SK-N-SH treated with all-trans-retinoic acid at 6 μM for 48 hours (cell line): ENCODE results near the gene IFNL3.

Source experiments
- ATAC-seq: fragments of 200-7000 bp; cut with Tn5 transposase; 3 replicates; pipeline ENCODE4 v1.9.1; 2020; ENCODE audit warnings: mild to moderate bottlenecking, moderate library complexity
- BACH2 ChIP-seq: fragments of 250-450 bp; sonication (Bioruptor Pico); IDR thresholded peaks from 2 replicates; pipeline ENCODE4 v1.9.0; 2021; ENCODE audit warnings: mild to moderate bottlenecking, borderline replicate concordance
- CSDC2 ChIP-seq: fragments of 250-450 bp; sonication (Bioruptor Pico); IDR thresholded peaks from 2 replicates; pipeline ENCODE4 v1.5.0; 2020; ENCODE audit warnings: mild to moderate bottlenecking, moderate library complexity
- ESRRG ChIP-seq: fragments of 250-450 bp; sonication (Bioruptor Pico); IDR thresholded peaks from 2 replicates; pipeline ENCODE4 v1.6.1; 2021; ENCODE audit warnings: mild to moderate bottlenecking
- GLIS3 ChIP-seq: fragments of 250-450 bp; sonication (Bioruptor Pico); IDR thresholded peaks from 2 replicates; pipeline ENCODE4 v1.5.0; 2020; ENCODE audit warnings: mild to moderate bottlenecking, moderate library complexity
- ISL1 ChIP-seq: fragments of 250-450 bp; sonication (Bioruptor Pico); IDR thresholded peaks from 2 replicates; pipeline ENCODE4 v2.1.2; 2022; ENCODE audit warnings: mild to moderate bottlenecking, moderate library complexity
- OSR1 ChIP-seq: fragments of 250-450 bp; sonication (Bioruptor Pico); IDR thresholded peaks from 2 replicates; pipeline ENCODE4 v1.8.0; 2022; ENCODE audit warnings: moderate library complexity, mild to moderate bottlenecking, inconsistent platforms
- PPARA ChIP-seq: fragments of 250-450 bp; sonication (Bioruptor Pico); IDR thresholded peaks from 2 replicates; pipeline ENCODE4 v1.5.0; 2020; ENCODE audit warnings: mild to moderate bottlenecking, borderline replicate concordance
- RARB ChIP-seq: fragments of 250-450 bp; sonication (Bioruptor Pico); IDR thresholded peaks from 2 replicates; pipeline ENCODE4 v1.8.0; 2021; ENCODE audit warnings: mild to moderate bottlenecking, moderate library complexity
- TCF4 ChIP-seq: fragments of 250-450 bp; sonication (Bioruptor Pico); IDR thresholded peaks from 2 replicates; pipeline ENCODE4 v1.8.0; 2021; ENCODE audit warnings: mild to moderate bottlenecking, moderate library complexity, borderline replicate concordance
- ZC3H10 ChIP-seq: fragments of 250-450 bp; sonication (Bioruptor Pico); IDR thresholded peaks from 2 replicates; pipeline ENCODE4 v1.5.1; 2021; ENCODE audit warnings: mild to moderate bottlenecking, moderate library complexity
- ZFP3 ChIP-seq: fragments of 250-450 bp; sonication (Bioruptor Pico); IDR thresholded peaks from 2 replicates; pipeline ENCODE4 v1.5.0; 2020; ENCODE audit warnings: mild to moderate bottlenecking, moderate library complexity
- ZNF565 ChIP-seq: fragments of 450-650 bp; formaldehyde crosslinking; conservative IDR thresholded peaks from 2 replicates; pipeline ENCODE4 v1.5.0; 2020; ENCODE audit warnings: low read depth, mild to moderate bottlenecking, moderate library complexity
- ZNF70 ChIP-seq: fragments of 450-650 bp; formaldehyde crosslinking; IDR thresholded peaks from 2 replicates; pipeline ENCODE4 v1.5.0; 2020; ENCODE audit warnings: mild to moderate bottlenecking, moderate library complexity
- ZNF8 ChIP-seq: fragments of 450-650 bp; formaldehyde crosslinking; IDR thresholded peaks from 2 replicates; pipeline ENCODE4 v1.5.0; 2020; ENCODE audit warnings: mild to moderate bottlenecking, moderate library complexity
- TF ChIP-seq, protein P1 (sequence below): fragments of 250-450 bp; sonication (Bioruptor Pico); IDR thresholded peaks from 2 replicates; pipeline ENCODE4 v1.5.1; 2021; ENCODE audit warnings: mild to moderate bottlenecking, moderate library complexity
- TF ChIP-seq, protein P2 (sequence below): fragments of 250-450 bp; sonication (Bioruptor Pico); IDR thresholded peaks from 2 replicates; pipeline ENCODE4 v1.5.1; 2020; ENCODE audit warnings: low read depth, mild to moderate bottlenecking, moderate library complexity
- TF ChIP-seq, protein P3 (sequence below): fragments of 250-450 bp; sonication (Bioruptor Pico); IDR thresholded peaks from 2 replicates; pipeline ENCODE4 v1.5.0; 2020; ENCODE audit warnings: mild to moderate bottlenecking, moderate library complexity
- TF ChIP-seq, protein P4 (sequence below): fragments of 250-450 bp; sonication (Bioruptor Pico); IDR thresholded peaks from 2 replicates; pipeline ENCODE4 v1.8.0; 2020; ENCODE audit warnings: mild to moderate bottlenecking, moderate library complexity, borderline replicate concordance
- TF ChIP-seq, protein P5 (sequence below): fragments of 250-450 bp; sonication (Bioruptor Pico); IDR thresholded peaks from 2 replicates; pipeline ENCODE4 v1.8.0; 2021; ENCODE audit warnings: low read depth, mild to moderate bottlenecking, moderate library complexity, borderline replicate concordance

The IFNL3 gene

DNA sequence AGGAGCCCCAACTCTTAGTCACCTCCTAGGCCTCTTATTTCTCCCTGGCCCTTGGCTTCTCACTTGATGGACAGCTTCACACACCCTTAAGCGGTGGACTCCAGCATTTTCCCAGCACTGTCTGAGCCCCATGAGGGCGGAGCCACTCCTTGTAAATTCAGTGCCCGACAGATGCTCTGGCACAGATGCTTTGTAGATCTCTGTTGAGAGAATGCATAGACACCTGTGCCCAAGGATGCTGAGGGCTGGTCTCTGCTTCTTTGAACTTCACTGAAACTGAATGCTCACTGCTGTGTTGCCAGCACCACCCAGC lies 44.0 kb downstream of the IFNL3 start:
- no peak for TF ChIP-seq ZNF8 (CRISPR knock-in tag)
- TF ChIP-seq, protein P1, sequence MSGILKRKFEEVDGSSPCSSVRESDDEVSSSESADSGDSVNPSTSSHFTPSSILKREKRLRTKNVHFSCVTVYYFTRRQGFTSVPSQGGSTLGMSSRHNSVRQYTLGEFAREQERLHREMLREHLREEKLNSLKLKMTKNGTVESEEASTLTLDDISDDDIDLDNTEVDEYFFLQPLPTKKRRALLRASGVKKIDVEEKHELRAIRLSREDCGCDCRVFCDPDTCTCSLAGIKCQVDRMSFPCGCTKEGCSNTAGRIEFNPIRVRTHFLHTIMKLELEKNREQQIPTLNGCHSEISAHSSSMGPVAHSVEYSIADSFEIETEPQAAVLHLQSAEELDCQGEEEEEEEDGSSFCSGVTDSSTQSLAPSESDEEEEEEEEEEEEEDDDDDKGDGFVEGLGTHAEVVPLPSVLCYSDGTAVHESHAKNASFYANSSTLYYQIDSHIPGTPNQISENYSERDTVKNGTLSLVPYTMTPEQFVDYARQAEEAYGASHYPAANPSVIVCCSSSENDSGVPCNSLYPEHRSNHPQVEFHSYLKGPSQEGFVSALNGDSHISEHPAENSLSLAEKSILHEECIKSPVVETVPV (CRISPR knock-in tag), result no peak
- TF ChIP-seq, all 23 proteins: peak for 0
- no peak for ATAC-seq

DNA sequence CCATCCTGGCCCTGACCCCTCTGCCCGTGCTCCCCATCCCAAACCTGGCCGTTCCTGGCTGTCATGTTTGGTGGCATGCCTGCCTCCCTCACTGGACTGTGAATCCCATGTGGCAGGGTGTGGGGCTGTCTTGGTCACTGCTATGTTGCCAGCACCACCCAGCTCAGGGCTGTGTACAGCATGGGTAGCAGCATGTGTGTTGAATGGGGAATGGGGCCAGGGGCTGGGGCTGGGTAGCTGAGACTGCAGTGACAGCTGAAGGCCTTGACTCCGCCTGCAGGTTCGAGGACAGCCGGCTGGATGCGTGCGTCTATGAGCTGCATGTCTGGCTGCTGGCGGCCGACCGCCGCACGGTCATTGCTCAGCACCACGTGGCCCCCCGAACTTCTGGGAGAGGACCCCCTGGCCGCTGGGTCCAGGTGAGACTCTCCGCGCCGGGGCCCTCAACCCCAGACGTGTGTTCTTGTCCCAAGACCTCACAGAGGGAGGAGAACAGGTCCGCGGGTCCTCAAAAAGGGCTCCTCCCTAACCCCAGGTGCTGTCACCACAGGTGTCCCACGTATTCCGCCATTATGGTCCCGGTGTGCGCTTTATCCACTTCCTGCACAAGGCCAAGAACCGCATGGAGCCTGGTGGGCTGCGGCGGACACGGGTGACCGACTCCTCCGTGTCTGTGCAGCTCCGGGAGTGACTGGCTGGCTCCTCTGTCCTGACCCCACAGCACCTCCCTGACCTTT lies 44.6 kb downstream of the IFNL3 start:
- no peak for ATAC-seq
- no peak for TF ChIP-seq ZFP3 (CRISPR knock-in tag)
- TF ChIP-seq PPARA (CRISPR knock-in tag), result no peak

DNA sequence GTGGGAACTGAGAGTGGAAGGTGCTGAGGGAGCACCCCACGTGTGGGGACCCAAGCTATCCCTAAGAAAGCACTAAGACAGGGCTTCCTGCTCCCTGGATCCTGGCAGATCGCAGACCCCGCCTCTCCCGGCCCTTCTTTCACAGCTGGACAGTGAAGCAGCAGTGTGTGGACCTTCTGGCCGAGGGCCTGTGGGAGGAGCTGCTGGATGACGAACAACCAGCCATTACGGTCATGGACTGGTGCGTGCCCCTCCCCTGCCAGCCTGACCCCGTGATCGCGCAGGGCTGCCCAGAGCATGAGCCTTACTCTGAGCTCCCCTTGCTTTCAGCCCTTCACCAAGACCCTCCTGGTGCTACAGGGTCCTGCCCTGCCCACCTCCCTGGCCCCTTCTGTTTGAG lies 45.8 kb downstream of the IFNL3 start:
- 0 out of 3 replicates have a peak, but pooled peaks have one; percentile 8 for ATAC-seq
- no peak for TF ChIP-seq ZNF70 (CRISPR knock-in tag)
- TF ChIP-seq CSDC2 (CRISPR knock-in tag), result no peak
- TF ChIP-seq ZFP3 (CRISPR knock-in tag), result no peak
- TF ChIP-seq RARB, result no peak
- no peak for TF ChIP-seq ZNF8 (CRISPR knock-in tag)
- no peak for TF ChIP-seq PPARA (CRISPR knock-in tag)
- no peak for TF ChIP-seq ZNF565 (CRISPR knock-in tag)
- no peak for TF ChIP-seq ESRRG (CRISPR knock-in tag)
- TF ChIP-seq, protein P2, sequence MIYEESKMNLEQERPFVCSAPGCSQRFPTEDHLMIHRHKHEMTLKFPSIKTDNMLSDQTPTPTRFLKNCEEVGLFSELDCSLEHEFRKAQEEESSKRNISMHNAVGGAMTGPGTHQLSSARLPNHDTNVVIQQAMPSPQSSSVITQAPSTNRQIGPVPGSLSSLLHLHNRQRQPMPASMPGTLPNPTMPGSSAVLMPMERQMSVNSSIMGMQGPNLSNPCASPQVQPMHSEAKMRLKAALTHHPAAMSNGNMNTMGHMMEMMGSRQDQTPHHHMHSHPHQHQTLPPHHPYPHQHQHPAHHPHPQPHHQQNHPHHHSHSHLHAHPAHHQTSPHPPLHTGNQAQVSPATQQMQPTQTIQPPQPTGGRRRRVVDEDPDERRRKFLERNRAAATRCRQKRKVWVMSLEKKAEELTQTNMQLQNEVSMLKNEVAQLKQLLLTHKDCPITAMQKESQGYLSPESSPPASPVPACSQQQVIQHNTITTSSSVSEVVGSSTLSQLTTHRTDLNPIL, result no peak
- TF ChIP-seq TCF4 (CRISPR knock-in tag), result no peak
- no peak for TF ChIP-seq BACH2 (CRISPR knock-in tag)
- TF ChIP-seq, protein P1 (CRISPR knock-in tag), result no peak
- TF ChIP-seq GLIS3, result no peak
- TF ChIP-seq, protein P3, sequence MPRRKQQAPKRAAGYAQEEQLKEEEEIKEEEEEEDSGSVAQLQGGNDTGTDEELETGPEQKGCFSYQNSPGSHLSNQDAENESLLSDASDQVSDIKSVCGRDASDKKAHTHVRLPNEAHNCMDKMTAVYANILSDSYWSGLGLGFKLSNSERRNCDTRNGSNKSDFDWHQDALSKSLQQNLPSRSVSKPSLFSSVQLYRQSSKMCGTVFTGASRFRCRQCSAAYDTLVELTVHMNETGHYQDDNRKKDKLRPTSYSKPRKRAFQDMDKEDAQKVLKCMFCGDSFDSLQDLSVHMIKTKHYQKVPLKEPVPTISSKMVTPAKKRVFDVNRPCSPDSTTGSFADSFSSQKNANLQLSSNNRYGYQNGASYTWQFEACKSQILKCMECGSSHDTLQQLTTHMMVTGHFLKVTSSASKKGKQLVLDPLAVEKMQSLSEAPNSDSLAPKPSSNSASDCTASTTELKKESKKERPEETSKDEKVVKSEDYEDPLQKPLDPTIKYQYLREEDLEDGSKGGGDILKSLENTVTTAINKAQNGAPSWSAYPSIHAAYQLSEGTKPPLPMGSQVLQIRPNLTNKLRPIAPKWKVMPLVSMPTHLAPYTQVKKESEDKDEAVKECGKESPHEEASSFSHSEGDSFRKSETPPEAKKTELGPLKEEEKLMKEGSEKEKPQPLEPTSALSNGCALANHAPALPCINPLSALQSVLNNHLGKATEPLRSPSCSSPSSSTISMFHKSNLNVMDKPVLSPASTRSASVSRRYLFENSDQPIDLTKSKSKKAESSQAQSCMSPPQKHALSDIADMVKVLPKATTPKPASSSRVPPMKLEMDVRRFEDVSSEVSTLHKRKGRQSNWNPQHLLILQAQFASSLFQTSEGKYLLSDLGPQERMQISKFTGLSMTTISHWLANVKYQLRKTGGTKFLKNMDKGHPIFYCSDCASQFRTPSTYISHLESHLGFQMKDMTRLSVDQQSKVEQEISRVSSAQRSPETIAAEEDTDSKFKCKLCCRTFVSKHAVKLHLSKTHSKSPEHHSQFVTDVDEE (CRISPR knock-in tag), result no peak
- TF ChIP-seq, protein P4, sequence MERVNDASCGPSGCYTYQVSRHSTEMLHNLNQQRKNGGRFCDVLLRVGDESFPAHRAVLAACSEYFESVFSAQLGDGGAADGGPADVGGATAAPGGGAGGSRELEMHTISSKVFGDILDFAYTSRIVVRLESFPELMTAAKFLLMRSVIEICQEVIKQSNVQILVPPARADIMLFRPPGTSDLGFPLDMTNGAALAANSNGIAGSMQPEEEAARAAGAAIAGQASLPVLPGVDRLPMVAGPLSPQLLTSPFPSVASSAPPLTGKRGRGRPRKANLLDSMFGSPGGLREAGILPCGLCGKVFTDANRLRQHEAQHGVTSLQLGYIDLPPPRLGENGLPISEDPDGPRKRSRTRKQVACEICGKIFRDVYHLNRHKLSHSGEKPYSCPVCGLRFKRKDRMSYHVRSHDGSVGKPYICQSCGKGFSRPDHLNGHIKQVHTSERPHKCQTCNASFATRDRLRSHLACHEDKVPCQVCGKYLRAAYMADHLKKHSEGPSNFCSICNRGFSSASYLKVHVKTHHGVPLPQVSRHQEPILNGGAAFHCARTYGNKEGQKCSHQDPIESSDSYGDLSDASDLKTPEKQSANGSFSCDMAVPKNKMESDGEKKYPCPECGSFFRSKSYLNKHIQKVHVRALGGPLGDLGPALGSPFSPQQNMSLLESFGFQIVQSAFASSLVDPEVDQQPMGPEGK (CRISPR knock-in tag), result no peak
- no peak for TF ChIP-seq OSR1
- TF ChIP-seq ISL1 (CRISPR knock-in tag), result no peak
- TF ChIP-seq, protein P5, sequence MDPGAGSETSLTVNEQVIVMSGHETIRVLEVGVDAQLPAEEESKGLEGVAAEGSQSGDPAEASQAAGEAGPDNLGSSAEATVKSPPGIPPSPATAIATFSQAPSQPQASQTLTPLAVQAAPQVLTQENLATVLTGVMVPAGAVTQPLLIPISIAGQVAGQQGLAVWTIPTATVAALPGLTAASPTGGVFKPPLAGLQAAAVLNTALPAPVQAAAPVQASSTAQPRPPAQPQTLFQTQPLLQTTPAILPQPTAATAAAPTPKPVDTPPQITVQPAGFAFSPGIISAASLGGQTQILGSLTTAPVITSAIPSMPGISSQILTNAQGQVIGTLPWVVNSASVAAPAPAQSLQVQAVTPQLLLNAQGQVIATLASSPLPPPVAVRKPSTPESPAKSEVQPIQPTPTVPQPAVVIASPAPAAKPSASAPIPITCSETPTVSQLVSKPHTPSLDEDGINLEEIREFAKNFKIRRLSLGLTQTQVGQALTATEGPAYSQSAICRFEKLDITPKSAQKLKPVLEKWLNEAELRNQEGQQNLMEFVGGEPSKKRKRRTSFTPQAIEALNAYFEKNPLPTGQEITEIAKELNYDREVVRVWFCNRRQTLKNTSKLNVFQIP, result no peak
- TF ChIP-seq ZC3H10, result no peak
- TF ChIP-seq, all 23 proteins: peak for 0
